PC-9 (cell line): ENCODE measurements around the gene GTPBP6. TPM values are rescaled to one million over a fixed set of nuclear protein-coding genes. Genes with fewer than 3 reads are reported as not detected.
"Not testable (repeated sequence)": the region's sequence is repeated elsewhere in the genome, so short reads cannot be mapped to it uniquely, and the experiment has no call there.

Source experiments
- BruUV-seq: library from RNA; stranded (reverse); fragments of 400-500 nt; replicated peaks from 2 replicates; lab custom pipeline; 2021; lab: Mats Ljungman, UMichigan
- CTCF ChIA-PET: fragments of 300-600 bp; sonication (Branson Sonifier 250); formaldehyde crosslinking; loops from one replicate; lab custom pipeline; 2022; ENCODE audit warnings: antibody characterized with exemption; lab: Charles Lee
- POLR2A ChIA-PET: fragments of 300-600 bp; sonication (Branson Sonifier 250); formaldehyde crosslinking; loops from one replicate; lab custom pipeline; 2022; ENCODE audit warnings: antibody characterized with exemption; ENCODE audit not compliant: unreplicated experiment; lab: Charles Lee
- DNase-seq, 2 experiments: peaks; one replicate each; pipeline versions ENCODE4 v3.0.0 to v3.0.0-alpha.2; 2015 to 2022; ENCODE audit warnings: mixed read lengths in 1 of 2
- H2AFZ ChIP-seq: fragments of 200-600 bp; sonication (generic); 2 replicates; pipeline ENCODE4 v1.8.1; 2017; ENCODE audit warnings: antibody characterized with exemption
- H3F3A ChIP-seq: fragments of 200-600 bp; sonication (generic); 2 replicates; pipeline ENCODE4 v1.8.1; 2017; ENCODE audit warnings: antibody characterized with exemption, mild to moderate bottlenecking, low read depth; ENCODE audit not compliant: insufficient read depth
- H3K27ac ChIP-seq: fragments of 200-600 bp; sonication (generic); 2 replicates; pipeline ENCODE4 v1.6.1; 2016; ENCODE audit warnings: mixed run types
- H3K27me3 ChIP-seq: fragments of 200-600 bp; sonication (generic); 2 replicates; pipeline ENCODE4 v1.6.1; 2016; ENCODE audit warnings: low read depth, mixed run types; ENCODE audit not compliant: insufficient read depth
- H3K36me3 ChIP-seq: fragments of 200-600 bp; sonication (generic); 2 replicates; pipeline ENCODE4 v1.6.1; 2016; ENCODE audit warnings: low read depth, mixed run types
- H3K4me1 ChIP-seq: fragments of 200-600 bp; sonication (generic); replicated peaks from 2 replicates; pipeline ENCODE4 v1.6.1; 2016; ENCODE audit warnings: mixed run types; ENCODE audit not compliant: insufficient read depth
- H3K4me2 ChIP-seq: fragments of 200-600 bp; sonication (generic); 2 replicates; pipeline ENCODE4 v1.6.1; 2017; ENCODE audit warnings: mixed run types
- H3K4me3 ChIP-seq: fragments of 200-600 bp; sonication (generic); 2 replicates; pipeline ENCODE4 v1.6.1; 2016; ENCODE audit warnings: mixed run types
- H3K79me2 ChIP-seq: fragments of 200-600 bp; sonication (generic); 2 replicates; pipeline ENCODE4 v1.6.1; 2017; ENCODE audit warnings: low read depth, mixed run types
- H3K9me2 ChIP-seq: fragments of 200-600 bp; sonication (generic); 2 replicates; pipeline ENCODE4 v1.8.1; 2017; ENCODE audit warnings: mild to moderate bottlenecking; ENCODE audit not compliant: insufficient read depth
- H3K9me3 ChIP-seq: fragments of 200-600 bp; sonication (generic); 2 replicates; pipeline ENCODE4 v1.8.1; 2016; ENCODE audit warnings: low read depth; ENCODE audit not compliant: insufficient read depth
- H4K20me1 ChIP-seq: fragments of 200-600 bp; sonication (generic); 2 replicates; pipeline ENCODE4 v1.8.1; 2017; ENCODE audit not compliant: insufficient read depth
- CTCF ChIP-seq: fragments of 200-600 bp; sonication (generic); conservative IDR thresholded peaks from 2 replicates; pipeline ENCODE4 v1.6.1; 2017; ENCODE audit warnings: mixed run types, antibody characterized with exemption, mild to moderate bottlenecking, moderate library complexity
- EZH2 ChIP-seq: fragments of 200-600 bp; sonication (generic); IDR thresholded peaks from 2 replicates; pipeline ENCODE4 v1.8.0; 2017; ENCODE audit warnings: antibody characterized with exemption, low read depth
- intact Hi-C: fragments of 100-400 bp; cut with micrococcal nuclease; formaldehyde crosslinking; loops from one replicate; pipeline ENCODE4 v1.10.0; 2022; ENCODE audit not compliant: unreplicated experiment
- total RNA-seq: library from RNA; stranded (reverse); gene quantifications from 2 replicates; pipeline ENCODE4 v1.2.3, GENCODE V29; 2021

Gene GTPBP6
- total RNA-seq, 1 experiment from 2014 or later = 43.5 TPM

GRCh38 chrX:265502-265901 lies 53.1 kb downstream of the GTPBP6 start:
- Histone ChIP-seq H2AFZ (no peak overlapping the region), H3K9me2 (no peaks in the 10 kb centered on the region), H4K20me1 (no peaks in the 10 kb centered on the region), H3K27me3 (no peaks in the 10 kb centered on the region), H3K27ac (no peak overlapping the region), H3K36me3 (no peaks in the 10 kb centered on the region), H3K79me2 (no peaks in the 10 kb centered on the region), H3K9me3 (no peaks in the 10 kb centered on the region), H3K4me1 (peaks cover 18% of the 10 kb centered on the region), H3K4me3 (no peak overlapping the region), H3F3A (peaks cover 6% of the 10 kb centered on the region; the same call in 1 of the 2 replicates), H3K4me2 (no peak overlapping the region)
- ChIA-PET POLR2A (no interaction called here), CTCF (no interaction called here)
- DNase-seq = no peak
- intact Hi-C loops = no loop called here
- no TSS peak for BruUV-seq
- no peak for TF ChIP-seq EZH2
- no peak for TF ChIP-seq CTCF

GRCh38 chrX:264634-265455 lies 53.8 kb downstream of the GTPBP6 start:
- Histone ChIP-seq H3K4me1 (peaks cover 22% of the 10 kb centered on the region), H3K27me3 (no peaks in the 10 kb centered on the region), H3K4me3 (no peak overlapping the region), H3K79me2 (no peaks in the 10 kb centered on the region), H3K36me3 (no peaks in the 10 kb centered on the region), H4K20me1 (no peaks in the 10 kb centered on the region), H3K9me3 (no peaks in the 10 kb centered on the region), H3F3A (peaks cover 11% of the 10 kb centered on the region; the same call in 1 of the 2 replicates), H3K27ac (no peak overlapping the region), H3K4me2 (no peak overlapping the region), H3K9me2 (no peaks in the 10 kb centered on the region), H2AFZ (no peak overlapping the region)
- ChIA-PET CTCF (no interaction called here), POLR2A (no interaction called here)
- no TSS peak for BruUV-seq
- TF ChIP-seq EZH2 = no peak
- no peak for TF ChIP-seq CTCF
- intact Hi-C loops = no loop called here
- no peak for DNase-seq

- BruUV-seq, DNase-seq, H3K27ac ChIP-seq, H3K9me2 ChIP-seq, CTCF ChIA-PET, H3K79me2 ChIP-seq, H3K4me3 ChIP-seq, H3K27me3 ChIP-seq, H3K36me3 ChIP-seq, POLR2A ChIA-PET, H3K4me2 ChIP-seq, H4K20me1 ChIP-seq, H2AFZ ChIP-seq, intact Hi-C loops, H3K9me3 ChIP-seq: not testable (repeated sequence)
- Histone ChIP-seq H3K4me1 (peaks cover 22% of the 10 kb centered on the region), H3F3A (peaks cover 14% of the 10 kb centered on the region; the same call in 1 of the 2 replicates)
These were observed 54.6 kb downstream of the GTPBP6 start for GRCh38 chrX:264006-264405.
